Spleen (tissue), 7 donors: ENCODE measurements around the gene MEGF8.

Source experiments
- POLR2A ChIP-seq, 3 donors: fragments of 450-650 bp; IDR thresholded peaks; one replicate each; pipeline ENCODE4 v1.5.1; 2017; ENCODE audit warnings: antibody characterized with exemption in 3 of 3, mild to moderate bottlenecking in 1 of 3
- POLR2AphosphoS5 ChIP-seq, 3 donors: sonication (generic); formaldehyde crosslinking; IDR thresholded peaks; one replicate each; pipeline ENCODE4 v1.5.1; 2017; ENCODE audit warnings: antibody characterized with exemption in 3 of 3
- TF ChIP-seq, protein P1 (sequence below), 11 experiments: fragments of 200-600 bp in 7 of 11; fragments of 450-650 bp in 4 of 11; sonication (generic) in 4 of 11; IDR thresholded peaks in 8 of 11; conservative IDR thresholded peaks in 3 of 11; 1 replicate in 7 of 11; 2 replicates in 4 of 11; pipeline versions ENCODE4 v1.4.0 to v1.8.0; 2016 to 2021; ENCODE audit warnings: antibody characterized with exemption in 11 of 11, inconsistent platforms in 4 of 11, mild to moderate bottlenecking in 1 of 11
- donor health status: DM: no; HTN: no; CAD: no; lungs with moderate emphysema.
- donor health status: DM: no; HTN: no; CAD: no.
- donor health status: DM: no; HTN: no; CAD: no.

GRCh38 chr19:42403586-42403985 is 78.2 kb downstream of the MEGF8 start:
- TF ChIP-seq, protein P1, sequence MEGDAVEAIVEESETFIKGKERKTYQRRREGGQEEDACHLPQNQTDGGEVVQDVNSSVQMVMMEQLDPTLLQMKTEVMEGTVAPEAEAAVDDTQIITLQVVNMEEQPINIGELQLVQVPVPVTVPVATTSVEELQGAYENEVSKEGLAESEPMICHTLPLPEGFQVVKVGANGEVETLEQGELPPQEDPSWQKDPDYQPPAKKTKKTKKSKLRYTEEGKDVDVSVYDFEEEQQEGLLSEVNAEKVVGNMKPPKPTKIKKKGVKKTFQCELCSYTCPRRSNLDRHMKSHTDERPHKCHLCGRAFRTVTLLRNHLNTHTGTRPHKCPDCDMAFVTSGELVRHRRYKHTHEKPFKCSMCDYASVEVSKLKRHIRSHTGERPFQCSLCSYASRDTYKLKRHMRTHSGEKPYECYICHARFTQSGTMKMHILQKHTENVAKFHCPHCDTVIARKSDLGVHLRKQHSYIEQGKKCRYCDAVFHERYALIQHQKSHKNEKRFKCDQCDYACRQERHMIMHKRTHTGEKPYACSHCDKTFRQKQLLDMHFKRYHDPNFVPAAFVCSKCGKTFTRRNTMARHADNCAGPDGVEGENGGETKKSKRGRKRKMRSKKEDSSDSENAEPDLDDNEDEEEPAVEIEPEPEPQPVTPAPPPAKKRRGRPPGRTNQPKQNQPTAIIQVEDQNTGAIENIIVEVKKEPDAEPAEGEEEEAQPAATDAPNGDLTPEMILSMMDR (IDR thresholded peaks at IDR 0.05 in 8 of 11, conservative IDR thresholded peaks at IDR 0.05 in 3 of 11) = no peak
- no peak for TF ChIP-seq POLR2A (IDR thresholded peaks at IDR 0.05)
- TF ChIP-seq POLR2AphosphoS5 (IDR thresholded peaks at IDR 0.05) = no peak
